Measurements from ENCODE around the gene ATP5F1A. TPM values are rescaled to one million over a fixed set of nuclear protein-coding genes. Genes with fewer than 3 reads are reported as not detected.

The ATP5F1A gene
- total RNA-seq, 2 donors from 2014 or later, result 378 to 401 TPM

DNA sequence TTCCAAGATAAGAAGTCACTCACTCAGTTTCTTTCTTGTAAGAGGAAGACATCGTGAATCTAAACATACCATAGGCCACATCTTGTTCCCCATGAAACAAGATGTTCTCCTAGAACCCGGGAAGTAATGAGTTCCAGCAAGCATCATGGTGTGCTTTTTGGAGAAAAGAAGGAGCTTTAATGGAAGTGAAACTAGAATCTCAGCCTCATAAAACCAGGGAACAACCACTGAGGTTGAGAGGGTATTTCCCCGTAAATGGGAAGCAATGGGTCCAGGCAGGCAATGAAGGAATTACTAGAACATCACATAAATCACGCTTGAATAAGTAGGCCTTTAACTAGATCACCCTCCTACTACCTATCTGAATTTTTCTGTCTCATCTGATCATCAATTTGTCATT lies 66.4 kb downstream of the ATP5F1A start:
- peaks cover 12% of the 10 kb centered on the region for H3K4me1 Mint-ChIP-seq (ENCODE audit: low read depth)
- no peak for ATAC-seq (replicated peaks in 1 of 2)
- no peak overlapping the region for H3K4me3 Mint-ChIP-seq
- peaks cover 13% of the 10 kb centered on the region for H3K27me3 Mint-ChIP-seq (ENCODE audit: low read depth)
- H3K9me3 Mint-ChIP-seq, result no peaks in the 10 kb centered on the region
- peaks cover 3 to 9% of the 10 kb centered on the region in 2 donors for H3K36me3 Mint-ChIP-seq (ENCODE audit: insufficient read depth in 2 of 2)
- no peak for DNase-seq
- no peak overlapping the region for H3K27ac Mint-ChIP-seq

Other genes starting within 250 kb of the ATP5F1A start
- 10 to 100 TPM; 22.2 to 27.0 TPM for gene EPG5, start 131.0 kb downstream of the ATP5F1A start, total RNA-seq
- gene PSTPIP2, start 26.0 kb downstream of the ATP5F1A start, total RNA-seq, result 10 to 100 TPM; 26.6 to 30.1 TPM
- 10 to 100 TPM; 42.0 to 43.4 TPM for gene HAUS1, start 6.1 kb upstream of the ATP5F1A start, total RNA-seq

Data from activated T-cell treated with anti-CD3 and anti-CD28 coated beads, Interleukin-2, amount 50 U/mL, for 72 hours (primary cell).